HFFc6 (cell line): ENCODE results near the gene CD247. TPM values are rescaled to one million over a fixed set of nuclear protein-coding genes. Genes with fewer than 3 reads are reported as not detected.

Experiments used
- DNase-seq: peaks from one replicate; pipeline ENCODE4 v3.0.0-alpha.2; 2018
- H3K27ac Mint-ChIP-seq: 2 replicates; pipeline ENCODE4 v1.8.0; 2020; ENCODE audit warnings: mild to moderate bottlenecking, mixed read lengths
- H3K27me3 Mint-ChIP-seq: 2 replicates; pipeline ENCODE4 v1.8.0; 2021; ENCODE audit warnings: mild to moderate bottlenecking, moderate library complexity, mixed read lengths; ENCODE audit not compliant: insufficient read depth
- H3K36me3 Mint-ChIP-seq: 2 replicates; pipeline ENCODE4 v1.8.0; 2021; ENCODE audit warnings: low read depth, mixed read lengths
- H3K4me1 Mint-ChIP-seq: 2 replicates; pipeline ENCODE4 v1.8.0; 2020; ENCODE audit warnings: low read depth, mixed read lengths
- H3K4me3 Mint-ChIP-seq: 2 replicates; pipeline ENCODE4 v1.8.0; 2020; ENCODE audit warnings: mild to moderate bottlenecking, moderate library complexity, mixed read lengths
- H3K9me3 Mint-ChIP-seq: 2 replicates; pipeline ENCODE4 v1.8.0; 2020; ENCODE audit warnings: mild to moderate bottlenecking, mixed read lengths
- total RNA-seq, 6 experiments: library from RNA; stranded (reverse); fragmentation: NEBNext Ultra II Directional; extraction: Animal tissue kit (Norgen Biotek cat#: 25700); gene quantifications; 2 replicates in 1 of 6; 3 replicates in 5 of 6; pipeline ENCODE4 v1.2.3, GENCODE V29; 2021
- TF ChIP-seq, protein P1 (sequence below): fragments of 200-600 bp; sonication (generic); IDR thresholded peaks from 2 replicates; pipeline ENCODE4 v1.5.0; 2021; ENCODE audit warnings: antibody characterized with exemption, mild to moderate bottlenecking

CD247 gene
- total RNA-seq, 6 experiments from 2014 or later, result not detected

- Mint-ChIP-seq H3K27me3 (no peaks in the 10 kb centered on the region), H3K27ac (no peak overlapping the region), H3K9me3 (no peaks in the 10 kb centered on the region), H3K4me1 (0 out of 2 replicates have a peak, but pooled peaks cover 4% of the 10 kb centered on the region), H3K36me3 (peaks cover 12% of the 10 kb centered on the region; the same call in 1 of the 2 replicates), H3K4me3 (no peak overlapping the region)
- DNase-seq, result no peak
- TF ChIP-seq, protein P1, sequence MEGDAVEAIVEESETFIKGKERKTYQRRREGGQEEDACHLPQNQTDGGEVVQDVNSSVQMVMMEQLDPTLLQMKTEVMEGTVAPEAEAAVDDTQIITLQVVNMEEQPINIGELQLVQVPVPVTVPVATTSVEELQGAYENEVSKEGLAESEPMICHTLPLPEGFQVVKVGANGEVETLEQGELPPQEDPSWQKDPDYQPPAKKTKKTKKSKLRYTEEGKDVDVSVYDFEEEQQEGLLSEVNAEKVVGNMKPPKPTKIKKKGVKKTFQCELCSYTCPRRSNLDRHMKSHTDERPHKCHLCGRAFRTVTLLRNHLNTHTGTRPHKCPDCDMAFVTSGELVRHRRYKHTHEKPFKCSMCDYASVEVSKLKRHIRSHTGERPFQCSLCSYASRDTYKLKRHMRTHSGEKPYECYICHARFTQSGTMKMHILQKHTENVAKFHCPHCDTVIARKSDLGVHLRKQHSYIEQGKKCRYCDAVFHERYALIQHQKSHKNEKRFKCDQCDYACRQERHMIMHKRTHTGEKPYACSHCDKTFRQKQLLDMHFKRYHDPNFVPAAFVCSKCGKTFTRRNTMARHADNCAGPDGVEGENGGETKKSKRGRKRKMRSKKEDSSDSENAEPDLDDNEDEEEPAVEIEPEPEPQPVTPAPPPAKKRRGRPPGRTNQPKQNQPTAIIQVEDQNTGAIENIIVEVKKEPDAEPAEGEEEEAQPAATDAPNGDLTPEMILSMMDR, result no peak
Measured at GRCh38 chr1:167416506-167416905, 101.8 kb downstream of the CD247 start.

- Mint-ChIP-seq H3K4me3 (no peak overlapping the region), H3K4me1 (no peaks in the 10 kb centered on the region), H3K36me3 (peaks cover 12% of the 10 kb centered on the region; the same call in 1 of the 2 replicates), H3K9me3 (no peaks in the 10 kb centered on the region), H3K27me3 (no peaks in the 10 kb centered on the region), H3K27ac (no peak overlapping the region)
- TF ChIP-seq, protein P1, result no peak
- no peak for DNase-seq
Measured at GRCh38 chr1:167413328-167413727, 105.0 kb downstream of the CD247 start.

GRCh38 chr1:167412920-167413319 lies 105.4 kb downstream of the CD247 start:
- Mint-ChIP-seq H3K27ac (no peak overlapping the region), H3K4me3 (no peak overlapping the region), H3K9me3 (no peaks in the 10 kb centered on the region), H3K36me3 (peaks cover 12% of the 10 kb centered on the region; the same call in 1 of the 2 replicates), H3K4me1 (no peaks in the 10 kb centered on the region), H3K27me3 (no peaks in the 10 kb centered on the region)
- TF ChIP-seq, protein P1, result no peak
- DNase-seq, result no peak

DNA sequence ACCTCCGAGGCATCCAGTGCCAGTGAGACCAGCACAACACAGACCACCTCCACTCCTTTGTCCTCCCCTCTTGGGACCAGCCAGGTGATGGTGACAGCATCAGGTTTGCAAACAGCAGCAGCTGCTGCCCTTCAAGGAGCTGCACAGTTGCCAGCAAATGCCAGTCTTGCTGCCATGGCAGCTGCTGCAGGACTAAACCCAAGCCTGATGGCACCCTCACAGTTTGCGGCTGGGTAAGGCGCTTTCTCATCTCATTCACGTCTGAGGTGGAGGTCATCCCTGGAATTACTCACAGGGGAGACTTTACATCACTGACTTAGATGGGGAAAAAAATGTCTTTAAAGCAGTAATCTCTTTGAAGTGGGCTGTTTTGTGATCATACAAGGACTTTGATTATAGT lies 106.3 kb downstream of the CD247 start:
- H3K9me3 Mint-ChIP-seq, result no peaks in the 10 kb centered on the region
- peaks cover 12% of the 10 kb centered on the region; the same call in 1 of the 2 replicates for H3K36me3 Mint-ChIP-seq
- TF ChIP-seq, protein P1, result no peak
- DNase-seq, result no peak
- no peak overlapping the region for H3K4me3 Mint-ChIP-seq
- H3K27ac Mint-ChIP-seq, result no peak overlapping the region
- no peaks in the 10 kb centered on the region for H3K27me3 Mint-ChIP-seq
- no peaks in the 10 kb centered on the region for H3K4me1 Mint-ChIP-seq

DNA sequence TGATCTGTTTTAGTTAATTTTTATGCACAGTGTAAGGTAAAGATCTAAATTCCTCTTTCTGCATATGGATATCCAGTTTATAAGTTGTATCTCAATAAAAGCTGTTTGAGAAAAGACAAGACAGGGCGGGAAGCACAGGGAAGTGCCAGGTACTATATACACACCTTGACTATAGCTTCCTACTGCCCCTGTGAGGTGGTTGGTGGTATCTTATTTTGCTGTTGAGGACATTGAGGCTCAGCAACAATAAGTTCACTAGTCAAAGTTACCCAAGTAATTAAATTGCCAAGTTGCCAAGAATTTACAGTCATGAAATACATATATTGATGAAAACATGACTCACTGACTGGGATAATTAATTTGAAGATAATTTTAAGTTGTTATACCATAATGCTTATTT lies 109.1 kb downstream of the CD247 start:
- no peaks in the 10 kb centered on the region for H3K27me3 Mint-ChIP-seq
- TF ChIP-seq, protein P1, result no peak
- no peak for DNase-seq
- no peak overlapping the region for H3K27ac Mint-ChIP-seq
- H3K4me1 Mint-ChIP-seq, result peaks cover 9% of the 10 kb centered on the region
- no peaks in the 10 kb centered on the region for H3K9me3 Mint-ChIP-seq
- H3K36me3 Mint-ChIP-seq, result peaks cover 7% of the 10 kb centered on the region; the same call in 1 of the 2 replicates
- no peak overlapping the region for H3K4me3 Mint-ChIP-seq

GRCh38 chr1:167408355-167408754 lies 110.0 kb downstream of the CD247 start:
- no peak overlapping the region for H3K27ac Mint-ChIP-seq
- no peak overlapping the region for H3K4me3 Mint-ChIP-seq
- no peak for DNase-seq
- H3K36me3 Mint-ChIP-seq, result peaks cover 7% of the 10 kb centered on the region; the same call in 1 of the 2 replicates
- H3K4me1 Mint-ChIP-seq, result peaks cover 9% of the 10 kb centered on the region
- TF ChIP-seq, protein P1, result no peak
- no peaks in the 10 kb centered on the region for H3K9me3 Mint-ChIP-seq
- H3K27me3 Mint-ChIP-seq, result no peaks in the 10 kb centered on the region
